ENCODE data around the gene NOX3.

The NOX3 gene

DNA sequence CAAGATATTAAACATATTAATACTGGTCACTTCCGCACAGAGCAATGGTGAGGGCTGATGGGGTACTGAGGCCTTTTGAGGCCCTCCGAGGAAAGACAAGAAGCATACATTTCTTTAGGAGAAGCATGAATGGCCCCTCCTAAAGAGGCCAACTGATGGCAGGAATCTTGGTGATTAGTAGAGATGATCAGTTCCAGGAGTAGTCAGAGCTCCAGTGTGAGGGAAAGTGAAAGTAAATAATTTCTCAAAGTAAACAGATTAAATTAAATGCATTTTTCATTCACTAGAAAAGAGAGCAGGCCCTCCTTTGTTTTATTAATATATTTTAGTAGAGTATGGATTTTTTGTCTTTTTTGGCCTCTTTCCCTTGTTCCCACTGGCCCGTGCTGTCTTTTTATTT, 38.2 kb downstream of the NOX3 start:
- Histone ChIP-seq H3K27ac (peak overlapping the region; percentile 62), H3K36me3 (no peaks in the 10 kb centered on the region), H3K4me3 (peak overlapping the region; percentile 38), H3K4me2 (peak overlapping the region; percentile 76), H3K9me3 (0 out of 2 replicates have a peak, but pooled peaks cover 4% of the 10 kb centered on the region), H3K27me3 (no peaks in the 10 kb centered on the region), H3K4me1 (peaks cover 45% of the 10 kb centered on the region), H4K20me1 (no peaks in the 10 kb centered on the region), H3K9ac (no peak overlapping the region; the same call in 1 of the 2 replicates)
- no peak for TF ChIP-seq Cebpa-rat (IDR thresholded peaks at IDR 0.05)

- no peaks in the 10 kb centered on the region for H3K27me3 ChIP-seq
- H3K9me3 ChIP-seq: no peaks in the 10 kb centered on the region
- TF ChIP-seq Cebpa-rat (IDR thresholded peaks at IDR 0.05): no peak
- H4K20me1 ChIP-seq: no peaks in the 10 kb centered on the region
- no peak overlapping the region for H3K9ac ChIP-seq
- H3K36me3 ChIP-seq: no peaks in the 10 kb centered on the region
- peaks cover 34% of the 10 kb centered on the region for H3K4me1 ChIP-seq
- no peak overlapping the region for H3K4me2 ChIP-seq
- no peak overlapping the region for H3K27ac ChIP-seq
- no peak overlapping the region for H3K4me3 ChIP-seq
These were observed 39.7 kb downstream of the NOX3 start for GRCh38 chr6:155415953-155416352.

DNA sequence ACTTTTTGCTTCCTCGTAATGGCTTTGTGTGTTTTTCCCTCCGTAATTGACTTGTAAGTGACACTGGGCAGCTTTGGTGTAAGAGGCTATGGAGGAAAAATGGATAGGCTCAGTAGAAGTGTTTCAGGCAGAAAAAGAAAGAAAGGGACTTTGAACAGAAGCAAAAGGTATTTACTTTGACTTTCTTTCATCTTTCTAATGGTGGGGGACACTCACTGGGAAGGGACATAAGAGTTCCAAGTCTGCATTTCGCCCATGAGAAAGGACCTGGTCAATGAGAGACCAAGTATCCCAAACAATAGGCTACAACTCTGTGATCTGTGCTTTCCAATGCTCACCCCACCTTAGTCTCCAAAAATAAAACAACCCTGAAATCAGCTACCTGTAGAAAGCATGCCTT, 41.6 kb downstream of the NOX3 start:
- Histone ChIP-seq H3K9ac (no peak overlapping the region), H4K20me1 (no peaks in the 10 kb centered on the region), H3K9me3 (no peaks in the 10 kb centered on the region), H3K27me3 (no peaks in the 10 kb centered on the region), H3K36me3 (no peaks in the 10 kb centered on the region), H3K27ac (no peak overlapping the region), H3K4me2 (no peak overlapping the region), H3K4me3 (no peak overlapping the region), H3K4me1 (peaks cover 21% of the 10 kb centered on the region)
- no peak for TF ChIP-seq Cebpa-rat (IDR thresholded peaks at IDR 0.05)

- Histone ChIP-seq H3K4me2 (no peak overlapping the region), H3K9me3 (0 out of 2 replicates have a peak, but pooled peaks cover 7% of the 10 kb centered on the region), H3K9ac (no peak overlapping the region), H4K20me1 (no peaks in the 10 kb centered on the region), H3K27me3 (no peaks in the 10 kb centered on the region), H3K27ac (no peak overlapping the region), H3K36me3 (no peaks in the 10 kb centered on the region), H3K4me3 (no peak overlapping the region), H3K4me1 (peaks cover 5% of the 10 kb centered on the region)
- TF ChIP-seq Cebpa-rat (IDR thresholded peaks at IDR 0.05): no peak
These were observed 43.3 kb downstream of the NOX3 start for GRCh38 chr6:155412335-155412734.

DNA sequence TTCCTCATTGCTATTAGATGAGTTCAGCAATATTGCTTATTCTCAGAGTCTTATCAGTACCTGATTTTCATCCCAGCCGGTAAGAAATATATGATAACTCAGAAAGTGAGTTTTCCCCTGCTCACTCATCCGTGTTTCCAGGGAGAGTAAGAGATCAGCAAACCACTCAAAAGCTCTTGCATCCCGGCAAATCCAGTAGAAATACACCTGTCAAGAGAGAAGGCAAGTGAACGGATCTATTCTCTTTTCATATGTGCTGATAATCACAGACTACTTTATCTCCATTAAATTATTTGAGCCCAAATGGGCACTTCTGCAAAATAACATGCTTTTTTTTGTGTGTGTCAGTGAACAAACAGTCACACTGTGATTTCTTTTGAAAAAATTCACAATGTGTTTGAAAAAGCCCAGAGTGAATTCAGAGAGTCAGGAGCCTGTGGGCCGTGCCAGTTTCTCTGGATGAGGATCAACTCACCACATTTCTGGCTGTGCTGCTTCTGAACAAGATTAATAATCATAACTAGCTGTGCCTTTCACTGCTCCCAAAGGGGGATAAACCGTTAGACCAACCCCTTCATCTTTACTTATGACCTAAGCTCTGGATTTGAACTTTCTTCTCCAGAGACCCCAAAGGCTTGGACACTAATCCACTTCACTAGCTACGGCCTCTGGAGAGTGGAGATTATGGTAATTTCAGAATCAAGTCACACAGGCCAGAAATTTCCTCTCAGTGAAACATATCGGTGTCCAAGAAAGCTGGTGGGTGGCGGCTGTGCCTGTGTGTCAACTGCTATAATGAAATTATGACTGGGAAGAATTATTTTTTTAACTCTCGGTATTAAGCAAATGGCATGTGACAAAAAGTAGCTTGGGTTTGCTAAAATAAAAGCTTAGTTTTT, 44.2 kb downstream of the NOX3 start:
- TF ChIP-seq Cebpa-rat (IDR thresholded peaks at IDR 0.05): no peak
- no peaks in the 10 kb centered on the region for H3K36me3 ChIP-seq

DNA sequence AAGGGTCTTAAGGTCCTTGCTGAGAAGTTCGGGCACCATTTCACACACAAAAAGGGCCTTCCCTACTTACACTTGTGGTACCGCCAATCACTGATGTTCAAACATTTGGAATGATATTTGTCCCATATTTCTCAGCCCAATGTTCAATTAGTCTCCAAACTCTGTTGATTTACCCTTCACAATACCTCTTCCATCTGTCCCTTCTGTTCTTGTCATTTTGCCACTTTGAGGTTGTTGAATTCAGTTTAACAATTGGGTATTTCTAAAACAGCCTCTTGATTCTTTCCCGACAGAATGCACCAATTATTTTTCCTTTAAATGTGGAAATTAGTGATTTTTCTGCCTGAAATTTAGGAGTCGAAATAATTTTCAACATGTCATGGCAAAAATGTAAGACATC, 46.2 kb downstream of the NOX3 start:
- Histone ChIP-seq H3K4me1 (peaks cover 10% of the 10 kb centered on the region), H3K4me3 (no peak overlapping the region), H3K4me2 (no peak overlapping the region), H3K9me3 (0 out of 2 replicates have a peak, but pooled peaks cover 13% of the 10 kb centered on the region), H4K20me1 (no peaks in the 10 kb centered on the region), H3K36me3 (no peaks in the 10 kb centered on the region), H3K27me3 (no peaks in the 10 kb centered on the region), H3K9ac (no peak overlapping the region), H3K27ac (no peak overlapping the region)
- TF ChIP-seq Cebpa-rat (IDR thresholded peaks at IDR 0.05): no peak

More for the DNA sequence above, 44.2 kb downstream of the NOX3 start:
- Histone ChIP-seq H3K4me3 (no peak overlapping the region), H4K20me1 (no peaks in the 10 kb centered on the region), H3K4me1 (no peaks in the 10 kb centered on the region), H3K4me2 (no peak overlapping the region), H3K9me3 (0 out of 2 replicates have a peak, but pooled peaks cover 7% of the 10 kb centered on the region), H3K27ac (no peak overlapping the region), H3K27me3 (no peaks in the 10 kb centered on the region), H3K9ac (no peak overlapping the region)

DNA sequence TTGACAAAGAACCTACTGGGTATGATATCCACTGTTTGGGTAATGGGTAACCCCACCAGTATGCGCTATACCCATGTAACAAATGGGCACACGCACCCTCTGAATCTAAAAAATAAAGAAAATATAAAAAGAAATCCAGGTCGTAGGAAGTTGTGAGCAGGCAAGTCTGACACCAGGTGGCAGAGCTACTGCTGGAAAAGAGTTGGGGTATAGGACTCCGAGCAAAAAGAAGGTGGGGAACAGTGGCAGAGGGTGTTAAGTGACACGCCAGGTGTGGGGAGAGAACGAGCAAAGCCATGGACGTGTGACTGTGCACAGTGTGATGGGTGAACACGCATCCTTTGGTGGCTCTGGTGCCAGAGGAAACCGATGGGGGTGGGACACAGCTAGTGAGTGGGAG, 46.7 kb downstream of the NOX3 start:
- Histone ChIP-seq H3K27me3 (no peaks in the 10 kb centered on the region), H3K36me3 (no peaks in the 10 kb centered on the region), H3K9me3 (0 out of 2 replicates have a peak, but pooled peaks cover 13% of the 10 kb centered on the region), H4K20me1 (no peaks in the 10 kb centered on the region), H3K9ac (no peak overlapping the region), H3K4me3 (no peak overlapping the region), H3K27ac (no peak overlapping the region), H3K4me1 (peaks cover 13% of the 10 kb centered on the region), H3K4me2 (no peak overlapping the region)
- TF ChIP-seq Cebpa-rat (IDR thresholded peaks at IDR 0.05): no peak

GRCh38 chr6:155408231-155408630, 47.4 kb downstream of the NOX3 start:
- H3K4me3 ChIP-seq: no peak overlapping the region

GRCh38 chr6:155406801-155407200, 48.8 kb downstream of the NOX3 start:
- no peaks in the 10 kb centered on the region for H4K20me1 ChIP-seq
- H3K4me2 ChIP-seq: no peak overlapping the region
- H3K36me3 ChIP-seq: no peaks in the 10 kb centered on the region
- peaks cover 13% of the 10 kb centered on the region for H3K4me1 ChIP-seq
- TF ChIP-seq Cebpa-rat (IDR thresholded peaks at IDR 0.05): no peak
- 0 out of 2 replicates have a peak, but pooled peaks cover 13% of the 10 kb centered on the region for H3K9me3 ChIP-seq
- H3K27me3 ChIP-seq: no peaks in the 10 kb centered on the region
- no peak overlapping the region for H3K27ac ChIP-seq
- H3K4me3 ChIP-seq: no peak overlapping the region
- no peak overlapping the region for H3K9ac ChIP-seq

More at GRCh38 chr6:155408231-155408630, 47.4 kb downstream of the NOX3 start:
- Histone ChIP-seq H3K4me1 (peaks cover 13% of the 10 kb centered on the region), H3K9me3 (0 out of 2 replicates have a peak, but pooled peaks cover 13% of the 10 kb centered on the region), H4K20me1 (no peaks in the 10 kb centered on the region), H3K36me3 (no peaks in the 10 kb centered on the region), H3K4me2 (no peak overlapping the region), H3K27me3 (no peaks in the 10 kb centered on the region), H3K27ac (no peak overlapping the region), H3K9ac (no peak overlapping the region)
- TF ChIP-seq Cebpa-rat (IDR thresholded peaks at IDR 0.05): no peak

GRCh38 chr6:155404937-155405336, 50.7 kb downstream of the NOX3 start:
- Histone ChIP-seq H3K4me3 (no peak overlapping the region), H3K27ac (no peak overlapping the region), H3K9ac (no peak overlapping the region), H3K4me2 (peak overlapping the region; percentile 51), H3K9me3 (0 out of 2 replicates have a peak, but pooled peaks cover 13% of the 10 kb centered on the region), H3K27me3 (no peaks in the 10 kb centered on the region), H4K20me1 (no peaks in the 10 kb centered on the region), H3K36me3 (no peaks in the 10 kb centered on the region), H3K4me1 (peaks cover 13% of the 10 kb centered on the region)
- TF ChIP-seq Cebpa-rat (IDR thresholded peaks at IDR 0.05): no peak
